Kidney (tissue), 14 donors: ENCODE measurements around the gene CCDC9B. TPM values are rescaled to one million over a fixed set of nuclear protein-coding genes. Genes with fewer than 3 reads are reported as not detected.
A peak's percentile ranks its signal among the peaks of the same experiment; 100 is the strongest.

ENCODE experiments used
- DNase-seq, 5 donors: peaks; one replicate each; pipeline ENCODE4 v3.0.0-alpha.2; 2013 to 2020
- FAIRE-seq: peaks from 2 replicates; lab custom pipeline; 2012; peaks lifted over from hg19 to GRCh38; lab: Jason Lieb, UNC
- H3K27ac ChIP-seq, 2 donors: one replicate each; pipeline ENCODE4 v1.7.0; 2013; ENCODE audit warnings: low read depth in 2 of 2, low read length in 2 of 2, inconsistent platforms in 1 of 2
- H3K27me3 ChIP-seq: one replicate; pipeline ENCODE4 v1.7.1; 2013; ENCODE audit warnings: low read length, inconsistent platforms; ENCODE audit not compliant: control insufficient read depth, insufficient read depth
- H3K36me3 ChIP-seq, 3 donors: one replicate each; pipeline versions ENCODE4 v1.7.0 to v1.7.1; 2013; ENCODE audit warnings: low read length in 3 of 3, control low read depth in 1 of 3, inconsistent platforms in 1 of 3; ENCODE audit not compliant: insufficient read depth in 3 of 3, control insufficient read depth in 2 of 3
- H3K4me1 ChIP-seq, 3 donors: one replicate each; pipeline versions ENCODE4 v1.7.0 to v1.7.1; 2013; ENCODE audit warnings: low read length in 3 of 3, inconsistent platforms in 1 of 3, low read depth in 1 of 3; ENCODE audit not compliant: control insufficient read depth in 2 of 3, insufficient read depth in 2 of 3
- H3K4me3 ChIP-seq, 3 donors: one replicate each; pipeline versions ENCODE4 v1.7.0 to v1.8.1; 2013; ENCODE audit warnings: low read length in 3 of 3, control low read depth in 1 of 3, inconsistent platforms in 1 of 3
- H3K9ac ChIP-seq, 3 donors: one replicate each; pipeline versions ENCODE4 v1.7.0 to v1.7.1; 2013; ENCODE audit warnings: low read length in 3 of 3, control low read depth in 1 of 3, inconsistent platforms in 1 of 3
- H3K9me3 ChIP-seq, 3 donors: one replicate each; pipeline versions ENCODE4 v1.7.0 to v1.7.1; 2013; ENCODE audit warnings: low read length in 3 of 3, control low read depth in 1 of 3, inconsistent platforms in 1 of 3; ENCODE audit not compliant: control insufficient read depth in 2 of 3, insufficient read depth in 1 of 3
- CTCF ChIP-seq: IDR thresholded peaks from 3 replicates; pipeline ENCODE4 v1.5.1; 2012; ENCODE audit warnings: mild to moderate bottlenecking, moderate library complexity, borderline replicate concordance; ENCODE audit not compliant: insufficient read depth; ENCODE audit errors: extremely low read depth
- intact Hi-C: fragments of 100-400 bp; cut with DNase I; formaldehyde crosslinking; loops from one replicate; pipeline ENCODE4 v1.11.1; 2022
- polyA plus RNA-seq: library from polyadenylated mRNA; stranded (reverse); fragments of 350-450 nt; fragmentation: Illumina TruSeq; extraction: RNeasy Lipid Tissue Mini Kit (QIAGEN cat#74804); gene quantifications from one replicate; pipeline ENCODE4 v1.2.3, GENCODE V29; 2014; ENCODE audit warnings: low read depth, low replicate concordance; ENCODE audit not compliant: insufficient read depth
- total RNA-seq: library from RNA; stranded (reverse); fragmentation: NEBNext Ultra II Directional; extraction: Animal tissue kit (Norgen Biotek cat#: 25700); gene quantifications from one replicate; pipeline ENCODE4 v1.2.1, GENCODE V29; 2021
- donor health status: control.
- donor health status: control.
- donor health status: control.
- donor health status: control.
- donor health status: control.
- donor health status: DM: yes; HTN: yes; CAD: no.
- donor health status: Normal renal cell carcinoma (clear cell type).

CCDC9B gene
- total and polyA plus RNA-seq, 2 donors from 2014 or later, result 4.7 to 60.0 TPM

GRCh38 chr15:40290918-40291574, 49.7 kb downstream of the CCDC9B start:
- intact Hi-C loops, result no loop called here
- no peak for TF ChIP-seq CTCF
- DNase-seq, result peak in 4 of 5 donors; percentile 72 to 85 (median 82)
- no peaks in the 10 kb centered on the region for H3K9me3 ChIP-seq
- no peaks in the 10 kb centered on the region for H3K27me3 ChIP-seq
- no peak for FAIRE-seq
- no peak overlapping the region for H3K9ac ChIP-seq
- H3K27ac ChIP-seq, result no peak overlapping the region
- H3K4me3 ChIP-seq, result peak overlapping the region in 1 of 3 donors; percentile 13
- peaks cover 0 to 10% (median 10%) of the 10 kb centered on the region in 3 donors for H3K4me1 ChIP-seq
- no peaks in the 10 kb centered on the region for H3K36me3 ChIP-seq

- DNase-seq (no peak), FAIRE-seq (no peak)
- intact Hi-C loops, result no loop called here
- no peak for TF ChIP-seq CTCF
- Histone ChIP-seq H3K9me3 (no peaks in the 10 kb centered on the region), H3K36me3 (no peaks in the 10 kb centered on the region), H3K4me3 (no peak overlapping the region), H3K27ac (no peak overlapping the region), H3K4me1 (peaks cover 0 to 10% (median 10%) of the 10 kb centered on the region in 3 donors), H3K27me3 (no peaks in the 10 kb centered on the region), H3K9ac (no peak overlapping the region)
Observed at GRCh38 chr15:40290545-40290917, 50.2 kb downstream of the CCDC9B start.

GRCh38 chr15:40289140-40289775, 51.5 kb downstream of the CCDC9B start:
- no peak overlapping the region for H3K27ac ChIP-seq
- FAIRE-seq, result no peak
- peaks cover under 1% of the 10 kb centered on the region for H3K27me3 ChIP-seq
- H3K4me1 ChIP-seq, result peaks cover 0 to 10% (median 10%) of the 10 kb centered on the region in 3 donors
- no peaks in the 10 kb centered on the region for H3K9me3 ChIP-seq
- no peak overlapping the region for H3K4me3 ChIP-seq
- no peak for DNase-seq
- TF ChIP-seq CTCF, result no peak
- no peak overlapping the region for H3K9ac ChIP-seq
- intact Hi-C loops, result no loop called here
- no peaks in the 10 kb centered on the region for H3K36me3 ChIP-seq
